Progenitor cell of endocrine pancreas (in vitro differentiated cells): ENCODE measurements around the gene USP3. TPM values are rescaled to one million over a fixed set of nuclear protein-coding genes. Genes with fewer than 3 reads are reported as not detected.

Experiments used
- DNase-seq: peaks from one replicate; pipeline ENCODE4 v3.0.0; 2021; ENCODE audit warnings: low spot score; ENCODE audit not compliant: unreplicated experiment
- H3K27ac Mint-ChIP-seq: 2 replicates; pipeline ENCODE4 v1.8.0; 2021; ENCODE audit warnings: mild to moderate bottlenecking, moderate library complexity, mixed read lengths
- H3K27me3 Mint-ChIP-seq: 2 replicates; pipeline ENCODE4 v1.8.0; 2021; ENCODE audit warnings: mixed read lengths
- H3K36me3 Mint-ChIP-seq: 2 replicates; pipeline ENCODE4 v1.8.0; 2022; ENCODE audit warnings: mixed read lengths; ENCODE audit not compliant: insufficient read depth
- H3K4me1 Mint-ChIP-seq: 2 replicates; pipeline ENCODE4 v1.8.0; 2021; ENCODE audit warnings: low read depth, mixed read lengths
- H3K4me3 Mint-ChIP-seq: 2 replicates; pipeline ENCODE4 v1.8.0; 2021; ENCODE audit warnings: low read depth, mild to moderate bottlenecking, moderate library complexity, mixed read lengths
- H3K9me3 Mint-ChIP-seq: 2 replicates; pipeline ENCODE4 v1.8.0; 2021; ENCODE audit warnings: low read depth, mixed read lengths
- CTCF ChIP-seq: fragments of 200-600 bp; sonication (generic); IDR thresholded peaks from one replicate; pipeline ENCODE4 v1.5.0; 2021; ENCODE audit warnings: antibody characterized with exemption, mild to moderate bottlenecking; ENCODE audit not compliant: unreplicated experiment
- total RNA-seq: library from RNA; stranded (reverse); gene quantifications from 2 replicates; pipeline ENCODE4 v1.2.1, GENCODE V29; 2021

USP3 gene
- total RNA-seq, 1 donor from 2014 or later = 77.0 TPM

- H3K27ac Mint-ChIP-seq = no peak overlapping the region
Measured at GRCh38 chr15:63595688-63596087, 91.3 kb downstream of the USP3 start.

GRCh38 chr15:63596676-63597037, 92.3 kb downstream of the USP3 start:
- no peaks in the 10 kb centered on the region for H3K9me3 Mint-ChIP-seq
- H3K36me3 Mint-ChIP-seq = peaks cover 9% of the 10 kb centered on the region
- TF ChIP-seq CTCF = no peak
- H3K27ac Mint-ChIP-seq = peak overlapping the region; percentile 42
- no peak overlapping the region for H3K4me3 Mint-ChIP-seq
- peaks cover 20% of the 10 kb centered on the region for H3K4me1 Mint-ChIP-seq
- H3K27me3 Mint-ChIP-seq = no peaks in the 10 kb centered on the region
- DNase-seq = no peak

More at GRCh38 chr15:63595688-63596087, 91.3 kb downstream of the USP3 start:
- Mint-ChIP-seq H3K9me3 (no peaks in the 10 kb centered on the region), H3K4me3 (no peak overlapping the region), H3K27me3 (no peaks in the 10 kb centered on the region), H3K36me3 (peaks cover 18% of the 10 kb centered on the region), H3K4me1 (peaks cover 25% of the 10 kb centered on the region)
- TF ChIP-seq CTCF = no peak
- DNase-seq = no peak

- Mint-ChIP-seq H3K36me3 (peaks cover 6% of the 10 kb centered on the region), H3K9me3 (no peaks in the 10 kb centered on the region), H3K4me1 (peaks cover 23% of the 10 kb centered on the region), H3K4me3 (no peak within 1 kb of the TSS), H3K27me3 (peaks cover 3% of the 10 kb centered on the region), H3K27ac (peak within 1 kb of the TSS; percentile 42)
- DNase-seq = no peak
- no peak for TF ChIP-seq CTCF
Measured at GRCh38 chr15:63597038-63597790, 92.8 kb downstream of the USP3 start, which contains the start of gene FBXL22. Gene FBXL22, plus strand, starts transcription at chr15:63597387. Its CDS starts 6 bp downstream, at chr15:63597393.

- peaks cover 6% of the 10 kb centered on the region for H3K36me3 Mint-ChIP-seq
- H3K9me3 Mint-ChIP-seq = no peaks in the 10 kb centered on the region
- no peak overlapping the region for H3K27ac Mint-ChIP-seq
- peaks cover 7% of the 10 kb centered on the region for H3K27me3 Mint-ChIP-seq
- H3K4me3 Mint-ChIP-seq = no peak overlapping the region
- peaks cover 24% of the 10 kb centered on the region for H3K4me1 Mint-ChIP-seq
- no peak for TF ChIP-seq CTCF
- DNase-seq = no peak
Measured at GRCh38 chr15:63597821-63598220, 93.4 kb downstream of the USP3 start.

GRCh38 chr15:63598473-63599400, 94.3 kb downstream of the USP3 start:
- Mint-ChIP-seq H3K27me3 (peaks cover 13% of the 10 kb centered on the region), H3K4me1 (peaks cover 24% of the 10 kb centered on the region), H3K9me3 (no peaks in the 10 kb centered on the region), H3K4me3 (no peak overlapping the region), H3K27ac (peak overlapping the region; percentile 69), H3K36me3 (peaks cover 2% of the 10 kb centered on the region)
- TF ChIP-seq CTCF = no peak
- no peak for DNase-seq
